ENCODE data around the gene GRAMD4. TPM values are rescaled to one million over a fixed set of nuclear protein-coding genes. Genes with fewer than 3 reads are reported as not detected.

Gene GRAMD4
- total and polyA plus RNA-seq, 2 experiments from 2014 or later = 21.8 to 31.0 TPM

GRCh38 chr22:46666577-46667244 lies 46.5 kb downstream of the GRAMD4 start:
- Histone ChIP-seq H3K4me1 (ENCODE audit: insufficient read depth) (no peaks in the 10 kb centered on the region), H3K4me2 (no peak overlapping the region), H3K4me3 (no peak overlapping the region), H4K20me1 (ENCODE audit: insufficient read depth, poor library complexity, severe bottlenecking) (no peaks in the 10 kb centered on the region), H3K9me3 (ENCODE audit: low read depth) (no peaks in the 10 kb centered on the region), H3K79me2 (no peaks in the 10 kb centered on the region), H3K27me3 (no peaks in the 10 kb centered on the region), H3K9me2 (replicated peaks; ENCODE audit: insufficient read depth) (no peaks in the 10 kb centered on the region), H3K36me3 (replicated peaks; ENCODE audit: insufficient read depth, low read depth) (no peaks in the 10 kb centered on the region), H3K27ac (no peak overlapping the region), H2AFZ (no peak overlapping the region)
- WGBS (ENCODE audit: low lambda C conversion rate, missing lambda C conversion rate) = 97% methylated on average over 17 of the region's 17 CpGs
- DNase-seq (ENCODE audit: low spot score) = no peak
- TF ChIP-seq EZH2 (IDR thresholded peaks at IDR 0.05; ENCODE audit: borderline replicate concordance) (no peak), EZH2phosphoT487 (IDR thresholded peaks at IDR 0.05; ENCODE audit: low read depth, severe bottlenecking, unreplicated experiment) (no peak)
- TF ChIP-seq, protein P1, sequence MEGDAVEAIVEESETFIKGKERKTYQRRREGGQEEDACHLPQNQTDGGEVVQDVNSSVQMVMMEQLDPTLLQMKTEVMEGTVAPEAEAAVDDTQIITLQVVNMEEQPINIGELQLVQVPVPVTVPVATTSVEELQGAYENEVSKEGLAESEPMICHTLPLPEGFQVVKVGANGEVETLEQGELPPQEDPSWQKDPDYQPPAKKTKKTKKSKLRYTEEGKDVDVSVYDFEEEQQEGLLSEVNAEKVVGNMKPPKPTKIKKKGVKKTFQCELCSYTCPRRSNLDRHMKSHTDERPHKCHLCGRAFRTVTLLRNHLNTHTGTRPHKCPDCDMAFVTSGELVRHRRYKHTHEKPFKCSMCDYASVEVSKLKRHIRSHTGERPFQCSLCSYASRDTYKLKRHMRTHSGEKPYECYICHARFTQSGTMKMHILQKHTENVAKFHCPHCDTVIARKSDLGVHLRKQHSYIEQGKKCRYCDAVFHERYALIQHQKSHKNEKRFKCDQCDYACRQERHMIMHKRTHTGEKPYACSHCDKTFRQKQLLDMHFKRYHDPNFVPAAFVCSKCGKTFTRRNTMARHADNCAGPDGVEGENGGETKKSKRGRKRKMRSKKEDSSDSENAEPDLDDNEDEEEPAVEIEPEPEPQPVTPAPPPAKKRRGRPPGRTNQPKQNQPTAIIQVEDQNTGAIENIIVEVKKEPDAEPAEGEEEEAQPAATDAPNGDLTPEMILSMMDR (IDR thresholded peaks at IDR 0.05; ENCODE audit: poor library complexity) = no peak

DNA sequence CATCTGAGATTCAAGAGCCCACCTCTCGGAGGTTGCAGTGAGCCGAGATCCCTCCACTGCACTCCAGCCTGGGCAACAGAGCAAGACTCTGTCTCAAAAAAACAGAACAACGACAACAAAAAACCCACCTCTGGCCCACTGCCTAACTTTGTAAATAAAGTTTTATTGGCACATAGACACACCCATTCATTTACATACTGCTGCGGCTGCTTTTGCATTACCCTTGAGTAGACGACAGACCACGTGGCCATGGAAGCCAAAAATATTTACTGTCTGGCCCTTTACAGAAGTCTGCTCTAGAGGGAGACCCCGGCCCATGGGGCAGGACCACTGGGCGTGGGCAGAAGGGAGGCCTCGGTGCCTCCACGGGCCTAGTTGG lies 47.0 kb downstream of the GRAMD4 start:
- no peak for TF ChIP-seq EZH2phosphoT487 (IDR thresholded peaks at IDR 0.05; ENCODE audit: low read depth, severe bottlenecking, unreplicated experiment)
- TF ChIP-seq EZH2 (IDR thresholded peaks at IDR 0.05; ENCODE audit: borderline replicate concordance) = no peak
- TF ChIP-seq, protein P1 (IDR thresholded peaks at IDR 0.05; ENCODE audit: poor library complexity) = no peak
- Histone ChIP-seq H2AFZ (no peak overlapping the region), H3K4me3 (no peak overlapping the region), H3K36me3 (replicated peaks; ENCODE audit: insufficient read depth, low read depth) (no peaks in the 10 kb centered on the region), H3K27ac (no peak overlapping the region), H3K27me3 (no peaks in the 10 kb centered on the region), H4K20me1 (ENCODE audit: insufficient read depth, poor library complexity, severe bottlenecking) (no peaks in the 10 kb centered on the region), H3K9me3 (ENCODE audit: low read depth) (no peaks in the 10 kb centered on the region), H3K4me2 (no peak overlapping the region), H3K79me2 (no peaks in the 10 kb centered on the region), H3K9me2 (replicated peaks; ENCODE audit: insufficient read depth) (no peaks in the 10 kb centered on the region), H3K4me1 (ENCODE audit: insufficient read depth) (no peaks in the 10 kb centered on the region)
- DNase-seq (ENCODE audit: low spot score) = no peak
- 96% methylated on average over 10 of the region's 10 CpGs for WGBS (ENCODE audit: low lambda C conversion rate, missing lambda C conversion rate)

- no peak overlapping the region for H3K27ac ChIP-seq
- no peaks in the 10 kb centered on the region for H3K36me3 ChIP-seq (replicated peaks; ENCODE audit: insufficient read depth, low read depth)
- H4K20me1 ChIP-seq (ENCODE audit: insufficient read depth, poor library complexity, severe bottlenecking) = no peaks in the 10 kb centered on the region
- 98% methylated on average over 23 of the region's 24 CpGs for WGBS (ENCODE audit: low lambda C conversion rate, missing lambda C conversion rate)
- TF ChIP-seq EZH2 (IDR thresholded peaks at IDR 0.05; ENCODE audit: borderline replicate concordance) (no peak), EZH2phosphoT487 (IDR thresholded peaks at IDR 0.05; ENCODE audit: low read depth, severe bottlenecking, unreplicated experiment) (no peak)
- TF ChIP-seq, protein P1 (IDR thresholded peaks at IDR 0.05; ENCODE audit: poor library complexity) = no peak
- DNase-seq (ENCODE audit: low spot score) = no peak
- H3K9me3 ChIP-seq (ENCODE audit: low read depth) = no peaks in the 10 kb centered on the region
- H3K27me3 ChIP-seq = no peaks in the 10 kb centered on the region
- H3K79me2 ChIP-seq = no peaks in the 10 kb centered on the region
- no peaks in the 10 kb centered on the region for H3K9me2 ChIP-seq (replicated peaks; ENCODE audit: insufficient read depth)
- no peak overlapping the region for H3K4me2 ChIP-seq
- no peaks in the 10 kb centered on the region for H3K4me1 ChIP-seq (ENCODE audit: insufficient read depth)
- no peak overlapping the region for H2AFZ ChIP-seq
- no peak overlapping the region for H3K4me3 ChIP-seq
These were observed 47.9 kb downstream of the GRAMD4 start for GRCh38 chr22:46668116-46668515.
